Rectal smooth muscle tissue (tissue), 1 donor: ENCODE results near the gene NR2C2.

Source experiments
- H3K27ac ChIP-seq: one replicate; pipeline ENCODE4 v1.7.0; 2013; ENCODE audit warnings: low read depth, low read length, inconsistent platforms
- H3K27me3 ChIP-seq: one replicate; pipeline ENCODE4 v1.7.0; 2013; ENCODE audit warnings: low read length; ENCODE audit not compliant: control insufficient read depth, insufficient read depth
- H3K36me3 ChIP-seq: one replicate; pipeline ENCODE4 v1.7.0; 2013; ENCODE audit warnings: low read length; ENCODE audit not compliant: control insufficient read depth, insufficient read depth
- H3K4me1 ChIP-seq: one replicate; pipeline ENCODE4 v1.7.0; 2013; ENCODE audit warnings: low read length; ENCODE audit not compliant: control insufficient read depth, insufficient read depth
- H3K4me3 ChIP-seq: one replicate; pipeline ENCODE4 v1.7.0; 2013; ENCODE audit warnings: low read length
- H3K9ac ChIP-seq: one replicate; pipeline ENCODE4 v1.7.0; 2013; ENCODE audit warnings: low read length

NR2C2 gene

GRCh38 chr3:15092686-15093085 is 145.3 kb downstream of the NR2C2 start:
- no peak overlapping the region for H3K9ac ChIP-seq
- no peak overlapping the region for H3K4me3 ChIP-seq
- H3K27me3 ChIP-seq: no peaks in the 10 kb centered on the region
- no peaks in the 10 kb centered on the region for H3K4me1 ChIP-seq
- peaks cover 12% of the 10 kb centered on the region for H3K36me3 ChIP-seq
- H3K27ac ChIP-seq: no peak overlapping the region

GRCh38 chr3:15094187-15094875 is 146.9 kb downstream of the NR2C2 start:
- no peak overlapping the region for H3K9ac ChIP-seq
- no peak overlapping the region for H3K27ac ChIP-seq
- H3K36me3 ChIP-seq: peaks cover 10% of the 10 kb centered on the region
- H3K4me1 ChIP-seq: peaks cover 4% of the 10 kb centered on the region
- no peaks in the 10 kb centered on the region for H3K27me3 ChIP-seq
- no peak overlapping the region for H3K4me3 ChIP-seq

GRCh38 chr3:15096046-15096445 is 148.7 kb downstream of the NR2C2 start:
- Histone ChIP-seq H3K4me3 (no peak overlapping the region), H3K27ac (no peak overlapping the region), H3K4me1 (peaks cover 4% of the 10 kb centered on the region), H3K27me3 (no peaks in the 10 kb centered on the region), H3K36me3 (peaks cover 5% of the 10 kb centered on the region), H3K9ac (no peak overlapping the region)

GRCh38 chr3:15097891-15098290 is 150.5 kb downstream of the NR2C2 start:
- Histone ChIP-seq H3K27me3 (no peaks in the 10 kb centered on the region), H3K27ac (no peak overlapping the region), H3K4me1 (peaks cover 4% of the 10 kb centered on the region), H3K36me3 (peaks cover 5% of the 10 kb centered on the region), H3K4me3 (peak overlapping the region; percentile 85), H3K9ac (no peak overlapping the region)
